T-helper 9 cell (primary cell): ENCODE data around the gene SOCS3.
A peak's percentile ranks its signal among the peaks of the same experiment; 100 is the strongest.

Experiments used
- DNase-seq: peaks from one replicate; pipeline ENCODE4 v3.0.0-alpha.2; 2020
- total RNA-seq, 2 donors: gene quantifications; one replicate each; lab custom pipeline; 2026; lab: John Stamatoyannopoulos, UW

SOCS3 gene
- total RNA-seq, result 61.8 to 667 reads per million in 2 donors

GRCh38 chr17:78359997-78360370 lies at the start of gene SOCS3:
Gene SOCS3, minus strand, starts transcription at chr17:78360077. Its CDS starts 982 bp downstream, at chr17:78359095.
- DNase-seq, result peak; percentile 91

- DNase-seq, result no peak
Observed at GRCh38 chr17:78409191-78409928, 49.5 kb upstream of the SOCS3 start.

- DNase-seq, result no peak
Observed at GRCh38 chr17:78408476-78409050, 48.7 kb upstream of the SOCS3 start.

GRCh38 chr17:78407387-78408000 lies 47.6 kb upstream of the SOCS3 start:
- no peak for DNase-seq

- DNase-seq, result no peak
Observed at GRCh38 chr17:78406920-78407319, 47.0 kb upstream of the SOCS3 start.

GRCh38 chr17:78406396-78406795 lies 46.5 kb upstream of the SOCS3 start:
- DNase-seq, result no peak

GRCh38 chr17:78403822-78404221 lies 43.9 kb upstream of the SOCS3 start:
- no peak for DNase-seq

GRCh38 chr17:78401891-78402290 lies 42.0 kb upstream of the SOCS3 start:
- DNase-seq, result no peak

GRCh38 chr17:78401246-78401645 lies 41.4 kb upstream of the SOCS3 start:
- DNase-seq, result no peak

- no peak for DNase-seq
Observed at GRCh38 chr17:78400581-78401240, 40.8 kb upstream of the SOCS3 start.

- DNase-seq, result no peak
Observed at GRCh38 chr17:78399693-78400144, 39.8 kb upstream of the SOCS3 start.

GRCh38 chr17:78399028-78399692 lies 39.3 kb upstream of the SOCS3 start:
- no peak for DNase-seq

GRCh38 chr17:78398390-78398789 lies 38.5 kb upstream of the SOCS3 start:
- DNase-seq, result no peak

GRCh38 chr17:78397681-78398101 lies 37.8 kb upstream of the SOCS3 start:
- no peak for DNase-seq

GRCh38 chr17:78396441-78397337 lies 36.8 kb upstream of the SOCS3 start:
- no peak for DNase-seq

GRCh38 chr17:78395155-78395554 lies 35.3 kb upstream of the SOCS3 start:
- DNase-seq, result no peak

- no peak for DNase-seq
Observed at GRCh38 chr17:78394209-78394608, 34.3 kb upstream of the SOCS3 start.

GRCh38 chr17:78393575-78393974 lies 33.7 kb upstream of the SOCS3 start:
- DNase-seq, result no peak

- DNase-seq, result no peak
Observed at GRCh38 chr17:78392295-78392694, 32.4 kb upstream of the SOCS3 start.

GRCh38 chr17:78391843-78392242 lies 32.0 kb upstream of the SOCS3 start:
- DNase-seq, result no peak

- DNase-seq, result no peak
Observed at GRCh38 chr17:78391051-78391431, 31.2 kb upstream of the SOCS3 start.
